Upper lobe of right lung (tissue), 1 donor: ENCODE measurements around the gene VPS18. TPM values are rescaled to one million over a fixed set of nuclear protein-coding genes. Genes with fewer than 3 reads are reported as not detected.

ENCODE experiments used
- ATAC-seq: fragments of 200-7000 bp; cut with Tn5 transposase; one replicate; pipeline ENCODE4 v1.9.1; 2020; ENCODE audit warnings: mild to moderate bottlenecking, moderate library complexity
- DNase-seq: peaks from one replicate; pipeline ENCODE4 v3.0.0-alpha.2; 2020
- H3K27ac ChIP-seq: fragments of 200-600 bp; one replicate; pipeline ENCODE4 v1.8.0; 2022
- H3K27me3 ChIP-seq: fragments of 200-600 bp; one replicate; pipeline ENCODE4 v1.8.0; 2022; ENCODE audit warnings: mild to moderate bottlenecking
- H3K36me3 ChIP-seq: fragments of 200-600 bp; one replicate; pipeline ENCODE4 v1.8.0; 2022
- H3K4me1 ChIP-seq: fragments of 200-600 bp; one replicate; pipeline ENCODE4 v1.8.0; 2022
- H3K4me3 ChIP-seq: fragments of 200-600 bp; one replicate; pipeline ENCODE4 v1.8.0; 2022; ENCODE audit warnings: mild to moderate bottlenecking
- H3K9me3 ChIP-seq: fragments of 200-600 bp; one replicate; pipeline ENCODE4 v1.8.0; 2022
- CTCF ChIP-seq: fragments of 200-600 bp; IDR thresholded peaks from one replicate; pipeline ENCODE4 v1.8.0; 2022; ENCODE audit warnings: antibody characterized with exemption
- intact Hi-C: fragments of 100-400 bp; cut with DNase I; formaldehyde crosslinking; loops from one replicate; pipeline ENCODE4 v1.11.0; 2022
- total RNA-seq: library from RNA; stranded (reverse); fragmentation: NEBNext Ultra II Directional; extraction: Animal tissue kit (Norgen Biotek cat#: 25700); gene quantifications from one replicate; pipeline ENCODE4 v1.2.1, GENCODE V29; 2021
- donor health status: DM: no; HTN: yes; CAD: no; lungs with severe emphysema.

Gene VPS18
- total RNA-seq, 1 donor from 2014 or later, result 24.5 TPM

GRCh38 chr15:40944510-40945296, 50.5 kb downstream of the VPS18 start:
- no peak for DNase-seq
- no peak for ATAC-seq
- TF ChIP-seq CTCF, result no peak
- Histone ChIP-seq H3K36me3 (no peaks in the 10 kb centered on the region), H3K4me3 (no peak overlapping the region), H3K9me3 (no peaks in the 10 kb centered on the region), H3K27ac (no peak overlapping the region), H3K4me1 (peaks cover 33% of the 10 kb centered on the region), H3K27me3 (no peaks in the 10 kb centered on the region)
- intact Hi-C loops, result no loop called here

- DNase-seq (no peak), ATAC-seq (no peak)
- TF ChIP-seq CTCF, result no peak
- Histone ChIP-seq H3K4me3 (no peak overlapping the region), H3K9me3 (no peaks in the 10 kb centered on the region), H3K4me1 (peaks cover 16% of the 10 kb centered on the region), H3K27me3 (no peaks in the 10 kb centered on the region), H3K36me3 (no peaks in the 10 kb centered on the region), H3K27ac (peak overlapping the region; percentile 48)
- intact Hi-C loops, result no loop called here
These were observed 54.6 kb downstream of the VPS18 start for GRCh38 chr15:40948706-40949473.

GRCh38 chr15:40949756-40950207, 55.5 kb downstream of the VPS18 start:
- intact Hi-C loops, result loop anchor here (10.0 kb wide), 1 partner anchor 65 kb away; no protein-coding TSS in a partner anchor
- Histone ChIP-seq H3K27ac (peak overlapping the region; percentile 48), H3K4me1 (peaks cover 16% of the 10 kb centered on the region), H3K36me3 (no peaks in the 10 kb centered on the region), H3K9me3 (no peaks in the 10 kb centered on the region), H3K4me3 (no peak overlapping the region), H3K27me3 (no peaks in the 10 kb centered on the region)
- peak; percentile 34 for ATAC-seq
- no peak for TF ChIP-seq CTCF
- DNase-seq, result no peak

GRCh38 chr15:40951764-40952163, 57.5 kb downstream of the VPS18 start:
- no peaks in the 10 kb centered on the region for H3K36me3 ChIP-seq

More at GRCh38 chr15:40951764-40952163, 57.5 kb downstream of the VPS18 start:
- H3K27me3 ChIP-seq, result no peaks in the 10 kb centered on the region
- DNase-seq (no peak), ATAC-seq (no peak)
- H3K4me1 ChIP-seq, result peaks cover 16% of the 10 kb centered on the region
- no peaks in the 10 kb centered on the region for H3K9me3 ChIP-seq
- TF ChIP-seq CTCF, result no peak
- no peak overlapping the region for H3K4me3 ChIP-seq
- intact Hi-C loops, result loop anchor here (10.0 kb wide), 1 partner anchor 63 kb away; no protein-coding TSS in a partner anchor
- H3K27ac ChIP-seq, result no peak overlapping the region
